GM12891 (cell line): ENCODE data around the gene PRKCE.

ENCODE experiments used
- PAX5 ChIP-seq: IDR thresholded peaks from 2 replicates; pipeline ENCODE4 v1.6.1; 2011; ENCODE audit warnings: low read length, moderate library complexity, mild to moderate bottlenecking; ENCODE audit not compliant: insufficient read depth, severe bottlenecking
- POLR2A ChIP-seq: IDR thresholded peaks from 2 replicates; pipeline ENCODE4 v1.6.1; 2011; ENCODE audit warnings: low read depth, low read length, control low read depth
- POLR2AphosphoS5 ChIP-seq: IDR thresholded peaks from 2 replicates; pipeline ENCODE4 v1.6.1; 2011; ENCODE audit warnings: low read depth, low read length, control low read depth
- TAF1 ChIP-seq: IDR thresholded peaks from 2 replicates; pipeline ENCODE4 v1.6.1; 2011; ENCODE audit warnings: low read depth, low read length, control low read depth

GRCh38 chr2:45886171-45886663, 234.7 kb downstream of the PRKCE start:
- no peak for TF ChIP-seq POLR2AphosphoS5
- TF ChIP-seq POLR2A = no peak
- TF ChIP-seq PAX5 = no peak
- TF ChIP-seq TAF1 = no peak
